Measurements from ENCODE around the gene SCARB1. TPM values are rescaled to one million over a fixed set of nuclear protein-coding genes. Genes with fewer than 3 reads are reported as not detected.
A peak's percentile ranks its signal among the peaks of the same experiment; 100 is the strongest.

The SCARB1 gene
- total and polyA plus RNA-seq, 2 of the 13 experiments (the other 11 are each of a cell fraction or from before 2014, with no cell fraction given) = 63.4 to 160 TPM

GRCh38 chr12:124904306-124905098, 40.8 kb upstream of the SCARB1 start (continued):
- TF ChIP-seq ZNF550 (CRISPR knock-in tag; IDR thresholded peaks at IDR 0.05; ENCODE audit: borderline replicate concordance) (no peak), ZBTB33 (CRISPR knock-in tag; IDR thresholded peaks at IDR 0.05) (peak; percentile 48; the same call in 1 of the 2 replicates), GLI4 (CRISPR knock-in tag; IDR thresholded peaks at IDR 0.05; ENCODE audit: borderline replicate concordance) (no peak), ZNF615 (CRISPR knock-in tag; IDR thresholded peaks at IDR 0.05; ENCODE audit: borderline replicate concordance) (no peak), ZNF720 (CRISPR knock-in tag; IDR thresholded peaks at IDR 0.05) (no peak), NFYC (CRISPR knock-in tag; IDR thresholded peaks at IDR 0.05) (0 out of 2 replicates have a peak, but pooled peaks have one; percentile 33), HIVEP1 (CRISPR knock-in tag; IDR thresholded peaks at IDR 0.05) (no peak), ZSCAN21 (CRISPR knock-in tag; IDR thresholded peaks at IDR 0.05; ENCODE audit: borderline replicate concordance) (peak; percentile 80), YEATS4 (CRISPR knock-in tag; IDR thresholded peaks at IDR 0.05; ENCODE audit: borderline replicate concordance) (peak; percentile 66; the same call in 1 of the 2 replicates), SMAD1 (CRISPR knock-in tag; IDR thresholded peaks at IDR 0.05; ENCODE audit: borderline replicate concordance, low read depth) (no peak), ZNF326 (CRISPR knock-in tag; IDR thresholded peaks at IDR 0.05; ENCODE audit: borderline replicate concordance) (no peak), ZNF572 (CRISPR knock-in tag; IDR thresholded peaks at IDR 0.05) (no peak), EP300 (IDR thresholded peaks at IDR 0.05; ENCODE audit: low read depth in 2 of 2, low read length in 2 of 2) (no peak), EP300 (CRISPR knock-in tag; IDR thresholded peaks at IDR 0.05; ENCODE audit: borderline replicate concordance) (0 out of 2 replicates have a peak, but pooled peaks have one; percentile 23), ZNF234 (CRISPR knock-in tag; conservative IDR thresholded peaks at IDR 0.05) (no peak), MIER2 (CRISPR knock-in tag; IDR thresholded peaks at IDR 0.05) (no peak), SIN3B (IDR thresholded peaks at IDR 0.05; ENCODE audit: low read length) (no peak), XRCC5 (optimal IDR thresholded peaks at IDR 0.05; ENCODE audit: low read length) (no peak), CHCHD3 (CRISPR knock-in tag; IDR thresholded peaks at IDR 0.05) (no peak), ZBTB20 (CRISPR knock-in tag; IDR thresholded peaks at IDR 0.05; ENCODE audit: borderline replicate concordance, low read depth) (no peak; the same call in 1 of the 2 replicates), ZNF766 (CRISPR knock-in tag; IDR thresholded peaks at IDR 0.05; ENCODE audit: borderline replicate concordance) (peak; percentile 87; the same call in 1 of the 2 replicates), MAZ (IDR thresholded peaks at IDR 0.05; ENCODE audit: borderline replicate concordance, low read depth, low read length) (no peak; the same call in 1 of the 2 replicates), MAZ (CRISPR knock-in tag; IDR thresholded peaks at IDR 0.05; ENCODE audit: low read depth) (peak; percentile 73), MYPOP (CRISPR knock-in tag; IDR thresholded peaks at IDR 0.05) (peak; percentile 38; the same call in 1 of the 2 replicates), ZNF296 (CRISPR knock-in tag; conservative IDR thresholded peaks at IDR 0.05) (no peak), ATF7 (IDR thresholded peaks at IDR 0.05) (peak; percentile 84), ATF7 (CRISPR knock-in tag; IDR thresholded peaks at IDR 0.05) (no peak), HNRNPUL1 (IDR thresholded peaks at IDR 0.05; ENCODE audit: low read depth, low read length) (no peak), CAMTA2 (CRISPR knock-in tag; IDR thresholded peaks at IDR 0.05; ENCODE audit: borderline replicate concordance) (no peak)
